Measurements from ENCODE around the gene ATP8B3.
A peak's percentile ranks its signal among the peaks of the same experiment; 100 is the strongest.

ATP8B3 gene

GRCh38 chr19:1747285-1748114 is 64.6 kb downstream of the ATP8B3 start:
- no CpG with 5 or more reads among the region's 22 CpGs for WGBS (ENCODE audit: insufficient coverage, insufficient read length)
- Histone ChIP-seq H3K27ac (ENCODE audit: low read length) (no peak overlapping the region), H3K9me3 (ENCODE audit: control insufficient read depth, insufficient read depth, low read length) (no peaks in the 10 kb centered on the region), H3K4me3 (ENCODE audit: low read length) (peak overlapping the region; percentile 40; the same call in 1 of the 2 replicates), H3K27me3 (ENCODE audit: control insufficient read depth, insufficient read depth, low read length) (peaks cover 65% of the 10 kb centered on the region), H3K36me3 (ENCODE audit: control insufficient read depth, insufficient read depth, low read length) (no peaks in the 10 kb centered on the region), H3K4me1 (ENCODE audit: control insufficient read depth, insufficient read depth, low read length) (peaks cover 14% of the 10 kb centered on the region; the same call in 1 of the 2 replicates)
- no peak for DNase-seq (ENCODE audit: low read depth, low spot score)

GRCh38 chr19:1746401-1747284 is 65.4 kb downstream of the ATP8B3 start:
- H3K36me3 ChIP-seq (ENCODE audit: control insufficient read depth, insufficient read depth, low read length): no peaks in the 10 kb centered on the region
- peaks cover 14% of the 10 kb centered on the region; the same call in 1 of the 2 replicates for H3K4me1 ChIP-seq (ENCODE audit: control insufficient read depth, insufficient read depth, low read length)
- no CpG with 5 or more reads among the region's 31 CpGs for WGBS (ENCODE audit: insufficient coverage, insufficient read length)
- H3K27ac ChIP-seq (ENCODE audit: low read length): no peak overlapping the region
- no peaks in the 10 kb centered on the region for H3K9me3 ChIP-seq (ENCODE audit: control insufficient read depth, insufficient read depth, low read length)
- no peak for DNase-seq (ENCODE audit: low read depth, low spot score)
- H3K27me3 ChIP-seq (ENCODE audit: control insufficient read depth, insufficient read depth, low read length): peaks cover 57% of the 10 kb centered on the region
- H3K4me3 ChIP-seq (ENCODE audit: low read length): no peak overlapping the region

- Histone ChIP-seq H3K36me3 (ENCODE audit: control insufficient read depth, insufficient read depth, low read length) (no peaks in the 10 kb centered on the region), H3K4me3 (ENCODE audit: low read length) (peak overlapping the region; percentile 30; the same call in 1 of the 2 replicates), H3K9me3 (ENCODE audit: control insufficient read depth, insufficient read depth, low read length) (no peaks in the 10 kb centered on the region), H3K27ac (ENCODE audit: low read length) (no peak overlapping the region), H3K27me3 (ENCODE audit: control insufficient read depth, insufficient read depth, low read length) (peaks cover 46% of the 10 kb centered on the region), H3K4me1 (ENCODE audit: control insufficient read depth, insufficient read depth, low read length) (peaks cover 14% of the 10 kb centered on the region; the same call in 1 of the 2 replicates)
- DNase-seq (ENCODE audit: low read depth, low spot score): no peak
- WGBS (ENCODE audit: insufficient coverage, insufficient read length): no CpG with 5 or more reads among the region's 14 CpGs
These were observed 66.5 kb downstream of the ATP8B3 start for GRCh38 chr19:1745589-1746031.

GRCh38 chr19:1744822-1745563 is 67.1 kb downstream of the ATP8B3 start:
- Histone ChIP-seq H3K4me1 (ENCODE audit: control insufficient read depth, insufficient read depth, low read length) (peaks cover 14% of the 10 kb centered on the region; the same call in 1 of the 2 replicates), H3K36me3 (ENCODE audit: control insufficient read depth, insufficient read depth, low read length) (no peaks in the 10 kb centered on the region), H3K27ac (ENCODE audit: low read length) (no peak overlapping the region), H3K27me3 (ENCODE audit: control insufficient read depth, insufficient read depth, low read length) (peaks cover 40% of the 10 kb centered on the region), H3K9me3 (ENCODE audit: control insufficient read depth, insufficient read depth, low read length) (0 out of 2 replicates have a peak, but pooled peaks cover under 1% of the 10 kb centered on the region), H3K4me3 (ENCODE audit: low read length) (peak overlapping the region; percentile 3; the same call in 1 of the 2 replicates)
- DNase-seq (ENCODE audit: low read depth, low spot score): no peak
- WGBS (ENCODE audit: insufficient coverage, insufficient read length): no CpG with 5 or more reads among the region's 19 CpGs

- no CpG with 5 or more reads among the region's 10 CpGs for WGBS (ENCODE audit: insufficient coverage, insufficient read length)
- 0 out of 2 replicates have a peak, but pooled peaks cover 1% of the 10 kb centered on the region for H3K9me3 ChIP-seq (ENCODE audit: control insufficient read depth, insufficient read depth, low read length)
- peaks cover 14% of the 10 kb centered on the region; the same call in 1 of the 2 replicates for H3K4me1 ChIP-seq (ENCODE audit: control insufficient read depth, insufficient read depth, low read length)
- no peaks in the 10 kb centered on the region for H3K36me3 ChIP-seq (ENCODE audit: control insufficient read depth, insufficient read depth, low read length)
- no peak overlapping the region for H3K27ac ChIP-seq (ENCODE audit: low read length)
- no peak for DNase-seq (ENCODE audit: low read depth, low spot score)
- H3K27me3 ChIP-seq (ENCODE audit: control insufficient read depth, insufficient read depth, low read length): peaks cover 32% of the 10 kb centered on the region
- no peak overlapping the region for H3K4me3 ChIP-seq (ENCODE audit: low read length)
These were observed 67.9 kb downstream of the ATP8B3 start for GRCh38 chr19:1744133-1744665.

GRCh38 chr19:1742989-1743696 is 68.9 kb downstream of the ATP8B3 start:
- WGBS (ENCODE audit: insufficient coverage, insufficient read length): no CpG with 5 or more reads among the region's 34 CpGs
- H3K27me3 ChIP-seq (ENCODE audit: control insufficient read depth, insufficient read depth, low read length): peaks cover 22% of the 10 kb centered on the region
- 0 out of 2 replicates have a peak, but pooled peaks cover 1% of the 10 kb centered on the region for H3K9me3 ChIP-seq (ENCODE audit: control insufficient read depth, insufficient read depth, low read length)
- no peak for DNase-seq (ENCODE audit: low read depth, low spot score)
- no peak overlapping the region for H3K4me3 ChIP-seq (ENCODE audit: low read length)
- H3K4me1 ChIP-seq (ENCODE audit: control insufficient read depth, insufficient read depth, low read length): peaks cover 14% of the 10 kb centered on the region; the same call in 1 of the 2 replicates
- H3K36me3 ChIP-seq (ENCODE audit: control insufficient read depth, insufficient read depth, low read length): no peaks in the 10 kb centered on the region
- no peak overlapping the region for H3K27ac ChIP-seq (ENCODE audit: low read length)

GRCh38 chr19:1739960-1740629 is 72.0 kb downstream of the ATP8B3 start:
- no CpG with 5 or more reads among the region's 11 CpGs for WGBS (ENCODE audit: insufficient coverage, insufficient read length)

GRCh38 chr19:1736927-1737326 is 75.1 kb downstream of the ATP8B3 start:
- Histone ChIP-seq H3K27ac (ENCODE audit: low read length) (no peak overlapping the region), H3K27me3 (ENCODE audit: control insufficient read depth, insufficient read depth, low read length) (no peaks in the 10 kb centered on the region), H3K9me3 (ENCODE audit: control insufficient read depth, insufficient read depth, low read length) (0 out of 2 replicates have a peak, but pooled peaks cover 1% of the 10 kb centered on the region), H3K4me3 (ENCODE audit: low read length) (no peak overlapping the region), H3K36me3 (ENCODE audit: control insufficient read depth, insufficient read depth, low read length) (no peaks in the 10 kb centered on the region), H3K4me1 (ENCODE audit: control insufficient read depth, insufficient read depth, low read length) (no peaks in the 10 kb centered on the region)
- WGBS (ENCODE audit: insufficient coverage, insufficient read length): no CpG with 5 or more reads among the region's 22 CpGs
- DNase-seq (ENCODE audit: low read depth, low spot score): no peak

More at GRCh38 chr19:1739960-1740629, 72.0 kb downstream of the ATP8B3 start:
- no peak overlapping the region for H3K4me3 ChIP-seq (ENCODE audit: low read length)
- DNase-seq (ENCODE audit: low read depth, low spot score): no peak
- peaks cover 3% of the 10 kb centered on the region; the same call in 1 of the 2 replicates for H3K27me3 ChIP-seq (ENCODE audit: control insufficient read depth, insufficient read depth, low read length)
- H3K36me3 ChIP-seq (ENCODE audit: control insufficient read depth, insufficient read depth, low read length): no peaks in the 10 kb centered on the region
- H3K4me1 ChIP-seq (ENCODE audit: control insufficient read depth, insufficient read depth, low read length): peaks cover 5% of the 10 kb centered on the region; the same call in 1 of the 2 replicates
- H3K9me3 ChIP-seq (ENCODE audit: control insufficient read depth, insufficient read depth, low read length): 0 out of 2 replicates have a peak, but pooled peaks cover 1% of the 10 kb centered on the region
- no peak overlapping the region for H3K27ac ChIP-seq (ENCODE audit: low read length)

- Histone ChIP-seq H3K4me3 (ENCODE audit: low read length) (no peak overlapping the region), H3K4me1 (ENCODE audit: control insufficient read depth, insufficient read depth, low read length) (no peaks in the 10 kb centered on the region), H3K27me3 (ENCODE audit: control insufficient read depth, insufficient read depth, low read length) (no peaks in the 10 kb centered on the region), H3K9me3 (ENCODE audit: control insufficient read depth, insufficient read depth, low read length) (0 out of 2 replicates have a peak, but pooled peaks cover 1% of the 10 kb centered on the region), H3K27ac (ENCODE audit: low read length) (no peak overlapping the region), H3K36me3 (ENCODE audit: control insufficient read depth, insufficient read depth, low read length) (no peaks in the 10 kb centered on the region)
- WGBS (ENCODE audit: insufficient coverage, insufficient read length): no CpG with 5 or more reads among the region's 3 CpGs
- DNase-seq (ENCODE audit: low read depth, low spot score): no peak
These were observed 75.8 kb downstream of the ATP8B3 start for GRCh38 chr19:1736280-1736679.

All from iPS DF 6.9 (cell line).